ENCODE measurements around the gene SCAMP1. TPM values are rescaled to one million over a fixed set of nuclear protein-coding genes. Genes with fewer than 3 reads are reported as not detected.

The SCAMP1 gene
- total RNA-seq, 1 donor from 2014 or later, result 45.4 TPM

DNA sequence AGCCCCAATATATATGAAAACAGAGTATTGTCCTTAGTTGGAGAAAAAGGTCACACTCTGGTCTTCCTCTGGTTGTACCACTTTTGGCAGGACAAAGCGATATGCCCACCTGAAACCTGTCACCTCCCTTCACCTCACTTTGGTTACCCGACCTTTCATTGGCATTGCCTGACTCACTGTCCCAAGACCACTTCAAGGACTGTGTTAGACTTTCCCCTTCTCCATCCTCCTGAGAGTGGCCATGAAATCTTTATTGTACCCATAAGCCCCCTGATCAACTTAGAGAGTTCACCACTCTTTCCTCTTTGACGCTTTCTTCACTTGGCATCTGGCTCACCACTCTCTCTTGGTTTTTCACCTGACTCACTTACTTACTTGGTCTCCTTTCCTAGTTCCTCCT, 33.5 kb upstream of the SCAMP1 start:
- TF ChIP-seq, protein P1, sequence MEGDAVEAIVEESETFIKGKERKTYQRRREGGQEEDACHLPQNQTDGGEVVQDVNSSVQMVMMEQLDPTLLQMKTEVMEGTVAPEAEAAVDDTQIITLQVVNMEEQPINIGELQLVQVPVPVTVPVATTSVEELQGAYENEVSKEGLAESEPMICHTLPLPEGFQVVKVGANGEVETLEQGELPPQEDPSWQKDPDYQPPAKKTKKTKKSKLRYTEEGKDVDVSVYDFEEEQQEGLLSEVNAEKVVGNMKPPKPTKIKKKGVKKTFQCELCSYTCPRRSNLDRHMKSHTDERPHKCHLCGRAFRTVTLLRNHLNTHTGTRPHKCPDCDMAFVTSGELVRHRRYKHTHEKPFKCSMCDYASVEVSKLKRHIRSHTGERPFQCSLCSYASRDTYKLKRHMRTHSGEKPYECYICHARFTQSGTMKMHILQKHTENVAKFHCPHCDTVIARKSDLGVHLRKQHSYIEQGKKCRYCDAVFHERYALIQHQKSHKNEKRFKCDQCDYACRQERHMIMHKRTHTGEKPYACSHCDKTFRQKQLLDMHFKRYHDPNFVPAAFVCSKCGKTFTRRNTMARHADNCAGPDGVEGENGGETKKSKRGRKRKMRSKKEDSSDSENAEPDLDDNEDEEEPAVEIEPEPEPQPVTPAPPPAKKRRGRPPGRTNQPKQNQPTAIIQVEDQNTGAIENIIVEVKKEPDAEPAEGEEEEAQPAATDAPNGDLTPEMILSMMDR (IDR thresholded peaks at IDR 0.05; ENCODE audit: unreplicated experiment), result no peak

DNA sequence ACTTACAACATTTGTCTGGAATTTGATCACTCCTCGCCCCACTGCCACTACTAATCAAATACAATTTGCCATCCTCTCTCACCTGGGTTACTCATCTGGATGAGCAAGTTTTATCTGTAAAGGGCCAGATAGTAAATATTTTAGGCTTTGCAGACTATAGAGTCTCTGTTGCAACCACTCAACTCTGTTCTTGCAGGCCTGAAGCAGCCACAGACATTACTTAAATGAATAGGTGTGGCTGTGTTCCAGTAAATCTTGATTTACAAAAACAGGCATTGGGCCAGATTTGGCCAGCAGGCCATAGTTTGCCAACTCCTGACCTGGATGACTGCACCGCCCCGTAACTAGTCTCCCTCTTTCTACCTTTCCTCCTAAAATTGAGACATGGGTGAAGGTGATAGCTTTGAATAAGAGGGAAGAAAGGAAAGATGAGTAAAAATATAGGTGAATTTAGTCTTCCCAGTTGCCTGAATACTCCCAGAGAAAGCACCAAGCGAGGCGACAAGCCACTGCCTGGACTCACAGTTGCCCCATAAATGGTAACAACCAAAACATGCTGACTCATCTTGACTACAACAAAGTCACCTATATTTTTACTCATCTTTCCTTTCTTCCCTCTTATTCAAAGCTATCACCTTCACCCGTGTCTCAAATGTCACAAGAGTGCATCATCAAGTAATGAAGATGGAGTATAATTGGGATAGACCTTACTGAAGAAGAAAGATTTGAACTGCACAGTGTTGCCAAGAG, 32.5 kb upstream of the SCAMP1 start:
- H3K4me1 Mint-ChIP-seq, result no peaks in the 10 kb centered on the region
- no peaks in the 10 kb centered on the region for H3K36me3 Mint-ChIP-seq
- TF ChIP-seq, protein P1 (IDR thresholded peaks at IDR 0.05; ENCODE audit: unreplicated experiment), result no peak
- no peak overlapping the region for H3K27ac Mint-ChIP-seq
- no peaks in the 10 kb centered on the region for H3K27me3 Mint-ChIP-seq (ENCODE audit: low read depth)
- no peak overlapping the region for H3K4me3 Mint-ChIP-seq
- H3K9me3 Mint-ChIP-seq, result no peaks in the 10 kb centered on the region
- no peak for DNase-seq (ENCODE audit: low spot score in 2 of 2, unreplicated experiment in 2 of 2)

More for the DNA sequence above, 33.5 kb upstream of the SCAMP1 start:
- Mint-ChIP-seq H3K27ac (no peak overlapping the region), H3K36me3 (no peaks in the 10 kb centered on the region), H3K4me1 (no peaks in the 10 kb centered on the region), H3K9me3 (no peaks in the 10 kb centered on the region), H3K4me3 (no peak overlapping the region), H3K27me3 (ENCODE audit: low read depth) (no peaks in the 10 kb centered on the region)
- no peak for DNase-seq (ENCODE audit: low spot score in 2 of 2, unreplicated experiment in 2 of 2)

GRCh38 chr5:78328585-78329173, 31.7 kb upstream of the SCAMP1 start:
- H3K27me3 Mint-ChIP-seq (ENCODE audit: low read depth), result no peaks in the 10 kb centered on the region
- H3K9me3 Mint-ChIP-seq, result no peaks in the 10 kb centered on the region
- no peaks in the 10 kb centered on the region for H3K4me1 Mint-ChIP-seq
- TF ChIP-seq, protein P1 (IDR thresholded peaks at IDR 0.05; ENCODE audit: unreplicated experiment), result no peak
- DNase-seq (ENCODE audit: low spot score in 2 of 2, unreplicated experiment in 2 of 2), result no peak
- no peaks in the 10 kb centered on the region for H3K36me3 Mint-ChIP-seq
- no peak overlapping the region for H3K4me3 Mint-ChIP-seq
- no peak overlapping the region for H3K27ac Mint-ChIP-seq

DNA sequence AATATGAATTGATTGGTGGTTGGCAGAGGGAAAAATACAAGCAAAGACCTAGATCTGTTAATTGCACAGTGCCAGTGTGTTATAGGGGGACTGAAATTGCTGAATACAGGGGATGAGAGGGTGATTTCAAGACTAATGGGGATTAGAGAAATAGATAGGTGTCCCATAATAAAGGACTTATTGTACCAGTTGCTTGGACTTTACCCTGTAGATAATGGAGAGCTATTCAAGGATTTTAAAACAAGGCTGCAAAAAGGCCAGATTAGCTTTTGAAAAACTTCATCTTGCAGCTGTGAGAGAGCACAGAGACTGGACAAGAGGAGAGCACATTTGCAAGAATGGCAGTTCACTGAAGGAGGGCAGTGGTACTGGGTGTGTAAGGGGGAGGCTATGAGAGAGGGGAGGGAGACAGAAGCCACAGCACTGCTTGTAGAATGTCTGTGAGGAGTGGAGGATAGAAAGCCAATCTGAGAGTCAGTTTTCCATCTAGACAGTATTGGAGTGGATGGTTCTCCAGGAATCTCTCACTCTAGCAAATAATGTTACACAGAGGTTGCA, 28.8 kb upstream of the SCAMP1 start:
- DNase-seq (ENCODE audit: low spot score in 2 of 2, unreplicated experiment in 2 of 2), result no peak
- peaks cover 1% of the 10 kb centered on the region for H3K36me3 Mint-ChIP-seq

GRCh38 chr5:78334811-78335210, 25.6 kb upstream of the SCAMP1 start:
- no peak for DNase-seq (ENCODE audit: low spot score in 2 of 2, unreplicated experiment in 2 of 2)
- peaks cover 19% of the 10 kb centered on the region for H3K9me3 Mint-ChIP-seq
- H3K36me3 Mint-ChIP-seq, result peaks cover 12% of the 10 kb centered on the region
- no peak overlapping the region for H3K4me3 Mint-ChIP-seq
- H3K27ac Mint-ChIP-seq, result no peak overlapping the region
- no peaks in the 10 kb centered on the region for H3K27me3 Mint-ChIP-seq (ENCODE audit: low read depth)
- H3K4me1 Mint-ChIP-seq, result peaks cover 6% of the 10 kb centered on the region
- TF ChIP-seq, protein P1 (IDR thresholded peaks at IDR 0.05; ENCODE audit: unreplicated experiment), result no peak

More for the DNA sequence above, 28.8 kb upstream of the SCAMP1 start:
- no peak overlapping the region for H3K27ac Mint-ChIP-seq
- H3K4me3 Mint-ChIP-seq, result no peak overlapping the region
- peaks cover 6% of the 10 kb centered on the region for H3K4me1 Mint-ChIP-seq
- H3K9me3 Mint-ChIP-seq, result peaks cover 6% of the 10 kb centered on the region
- no peaks in the 10 kb centered on the region for H3K27me3 Mint-ChIP-seq (ENCODE audit: low read depth)
- TF ChIP-seq, protein P1 (IDR thresholded peaks at IDR 0.05; ENCODE audit: unreplicated experiment), result no peak
